Fibroblast of mammary gland (primary cell): ENCODE results near the gene PEX26.
"Not testable (repeated sequence)": the region's sequence is repeated elsewhere in the genome, so short reads cannot be mapped to it uniquely, and the experiment has no call there.

Experiments used
- DNase-seq: peaks from one replicate; pipeline ENCODE4 v3.0.0-alpha.2; 2010; ENCODE audit warnings: low read depth
- H3K4me3 ChIP-seq: 2 replicates; pipeline ENCODE4 v1.5.1; 2011; ENCODE audit warnings: low read depth, mild to moderate bottlenecking, low read length, moderate library complexity; ENCODE audit not compliant: control insufficient read depth
- CTCF ChIP-seq: conservative IDR thresholded peaks from 2 replicates; pipeline ENCODE4 v1.5.1; 2011; ENCODE audit warnings: low read depth, low read length, inconsistent platforms; ENCODE audit not compliant: control insufficient read depth, insufficient read depth

PEX26 gene

GRCh38 chr22:18033204-18033998 lies 44.4 kb upstream of the PEX26 start:
- DNase-seq: peak; percentile 83

GRCh38 chr22:18034076-18034475 lies 43.7 kb upstream of the PEX26 start:
- TF ChIP-seq CTCF: no peak
- no peak overlapping the region for H3K4me3 ChIP-seq
- no peak for DNase-seq

More at GRCh38 chr22:18033204-18033998, 44.4 kb upstream of the PEX26 start:
- H3K4me3 ChIP-seq: no peak overlapping the region
- TF ChIP-seq CTCF: peak; percentile 31

GRCh38 chr22:18035751-18036150 lies 42.0 kb upstream of the PEX26 start:
- no peak overlapping the region for H3K4me3 ChIP-seq
- no peak for DNase-seq
- no peak for TF ChIP-seq CTCF

GRCh38 chr22:18040898-18041297 lies 36.9 kb upstream of the PEX26 start:
- not testable (repeated sequence) for DNase-seq, H3K4me3 ChIP-seq

GRCh38 chr22:18042685-18043084 lies 35.1 kb upstream of the PEX26 start:
- no peak for DNase-seq
- TF ChIP-seq CTCF: no peak
- no peak overlapping the region for H3K4me3 ChIP-seq

- DNase-seq: peak; percentile 78
- no peak for TF ChIP-seq CTCF
- H3K4me3 ChIP-seq: no peak overlapping the region
These were observed 33.1 kb upstream of the PEX26 start for GRCh38 chr22:18044548-18045271.

GRCh38 chr22:18045794-18046193 lies 32.0 kb upstream of the PEX26 start:
- no peak overlapping the region for H3K4me3 ChIP-seq
- TF ChIP-seq CTCF: no peak
- no peak for DNase-seq
